A673 (cell line): ENCODE measurements around the gene GUCA2B.

ENCODE experiments used
- EZH2 ChIP-seq: fragments of 200-600 bp; sonication (generic); IDR thresholded peaks from 2 replicates; pipeline ENCODE4 v1.6.1; 2017; ENCODE audit warnings: borderline replicate concordance, low read depth, mild to moderate bottlenecking, mixed read lengths, antibody characterized with exemption, low read length; ENCODE audit not compliant: poor library complexity, severe bottlenecking
- TF ChIP-seq, protein P1 (sequence below): fragments of 300-800, 200-600 bp; sonication (generic); conservative IDR thresholded peaks from 2 replicates; pipeline ENCODE4 v1.5.1; 2017; ENCODE audit warnings: low read depth, mild to moderate bottlenecking, antibody characterized with exemption, low read length, moderate library complexity, mixed read lengths

DNA sequence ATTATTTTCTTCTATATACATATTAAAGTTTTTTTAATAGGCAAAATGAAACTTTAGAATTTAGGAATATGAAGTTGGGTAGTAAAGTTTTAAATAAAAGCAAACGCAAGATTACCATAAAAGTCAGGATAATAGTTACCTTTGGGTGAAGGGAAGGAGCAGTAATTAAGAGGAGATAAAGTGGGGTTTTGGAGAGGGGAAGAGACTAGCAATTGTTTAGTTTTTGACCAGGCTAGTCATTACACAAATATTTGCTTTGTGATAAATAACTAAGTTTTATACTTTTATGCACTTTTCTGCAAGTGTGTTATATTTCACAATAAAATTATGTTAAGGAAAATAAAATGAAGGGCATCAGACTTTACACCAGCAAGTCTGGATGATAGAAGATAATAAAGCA lies 27.7 kb upstream of the GUCA2B start:
- TF ChIP-seq, protein P1, sequence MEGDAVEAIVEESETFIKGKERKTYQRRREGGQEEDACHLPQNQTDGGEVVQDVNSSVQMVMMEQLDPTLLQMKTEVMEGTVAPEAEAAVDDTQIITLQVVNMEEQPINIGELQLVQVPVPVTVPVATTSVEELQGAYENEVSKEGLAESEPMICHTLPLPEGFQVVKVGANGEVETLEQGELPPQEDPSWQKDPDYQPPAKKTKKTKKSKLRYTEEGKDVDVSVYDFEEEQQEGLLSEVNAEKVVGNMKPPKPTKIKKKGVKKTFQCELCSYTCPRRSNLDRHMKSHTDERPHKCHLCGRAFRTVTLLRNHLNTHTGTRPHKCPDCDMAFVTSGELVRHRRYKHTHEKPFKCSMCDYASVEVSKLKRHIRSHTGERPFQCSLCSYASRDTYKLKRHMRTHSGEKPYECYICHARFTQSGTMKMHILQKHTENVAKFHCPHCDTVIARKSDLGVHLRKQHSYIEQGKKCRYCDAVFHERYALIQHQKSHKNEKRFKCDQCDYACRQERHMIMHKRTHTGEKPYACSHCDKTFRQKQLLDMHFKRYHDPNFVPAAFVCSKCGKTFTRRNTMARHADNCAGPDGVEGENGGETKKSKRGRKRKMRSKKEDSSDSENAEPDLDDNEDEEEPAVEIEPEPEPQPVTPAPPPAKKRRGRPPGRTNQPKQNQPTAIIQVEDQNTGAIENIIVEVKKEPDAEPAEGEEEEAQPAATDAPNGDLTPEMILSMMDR: no peak
- no peak for TF ChIP-seq EZH2
